ENCODE results near the gene KY.

Gene KY

DNA sequence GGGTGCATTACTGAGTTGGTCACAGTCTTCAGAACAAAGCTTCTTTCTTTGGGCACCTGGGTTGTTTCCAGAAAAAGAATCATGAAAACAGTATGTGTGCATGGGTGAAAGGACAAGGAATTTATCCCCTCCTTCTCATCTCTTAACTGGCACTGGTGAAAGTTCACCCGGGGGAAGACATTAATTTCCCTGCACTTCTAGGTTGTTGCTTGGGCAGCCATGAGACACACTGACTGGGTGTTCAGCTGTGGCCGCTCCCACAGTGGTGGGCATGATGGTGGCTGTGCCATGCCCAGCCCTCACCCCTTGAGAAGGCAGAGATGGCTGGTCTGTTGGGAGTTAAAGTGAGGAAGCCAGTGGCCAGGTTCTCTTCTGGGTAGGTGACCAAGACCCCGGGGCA, 16.6 kb upstream of the KY start:
- no peak for DNase-seq

DNA sequence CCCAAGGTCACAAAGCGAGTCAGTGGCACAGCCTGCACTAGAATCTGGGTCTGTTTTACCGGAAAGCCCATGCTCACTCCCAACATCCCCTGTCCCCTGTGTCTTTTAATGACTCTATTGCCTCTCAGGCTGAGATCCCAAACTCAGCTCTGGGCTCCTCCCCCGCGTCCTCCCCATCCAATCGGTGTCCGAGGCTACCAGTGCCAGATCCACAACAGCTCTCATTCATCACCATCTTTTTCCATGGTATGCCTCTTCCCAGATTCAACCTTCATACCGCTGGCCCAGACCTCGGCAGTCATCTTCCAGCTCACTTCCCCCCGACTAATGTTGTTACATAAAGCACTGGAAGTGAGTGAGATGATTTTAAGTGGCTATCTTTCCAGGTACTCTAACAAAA, 16.1 kb upstream of the KY start:
- no peak for DNase-seq

DNA sequence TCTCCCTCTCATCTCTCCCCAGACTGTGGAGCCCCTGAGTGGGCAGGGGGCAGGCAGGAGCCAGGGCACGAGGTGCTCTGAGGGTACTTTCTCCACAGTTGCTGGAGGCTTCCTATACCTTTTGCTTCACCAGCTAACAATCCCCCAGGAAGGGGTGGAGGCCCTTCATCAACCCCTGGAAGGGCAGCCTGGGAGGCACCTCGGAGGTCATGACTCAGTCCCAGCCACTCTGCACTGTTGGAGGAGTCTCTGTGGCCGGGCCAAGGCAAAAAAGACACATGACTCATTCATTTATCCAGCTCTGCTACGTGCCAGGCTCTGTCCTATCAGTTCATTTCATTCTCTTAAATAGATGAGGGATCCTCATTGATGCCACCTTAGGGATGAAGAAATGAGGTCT, 15.6 kb upstream of the KY start:
- DNase-seq, result no peak

DNA sequence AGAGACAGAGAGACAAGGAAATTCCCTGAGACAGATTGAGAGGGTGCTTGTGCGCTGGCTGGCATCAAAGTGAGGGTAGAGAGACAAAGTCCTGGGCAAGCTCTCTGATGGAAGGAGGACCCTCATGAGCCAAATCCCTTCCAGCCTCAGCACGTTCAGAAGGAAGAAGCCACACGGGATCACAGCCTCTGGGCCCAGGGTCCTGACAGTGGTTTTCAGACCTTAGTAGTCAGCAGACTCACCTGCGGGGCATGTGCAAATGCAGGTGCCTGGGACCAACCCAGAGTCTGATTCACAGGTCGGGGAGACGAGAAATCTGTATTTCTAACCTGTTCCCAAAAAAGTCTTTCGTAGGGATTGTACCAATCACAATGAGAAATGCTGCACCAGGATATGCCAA, 15.2 kb upstream of the KY start:
- DNase-seq, result no peak

DNA sequence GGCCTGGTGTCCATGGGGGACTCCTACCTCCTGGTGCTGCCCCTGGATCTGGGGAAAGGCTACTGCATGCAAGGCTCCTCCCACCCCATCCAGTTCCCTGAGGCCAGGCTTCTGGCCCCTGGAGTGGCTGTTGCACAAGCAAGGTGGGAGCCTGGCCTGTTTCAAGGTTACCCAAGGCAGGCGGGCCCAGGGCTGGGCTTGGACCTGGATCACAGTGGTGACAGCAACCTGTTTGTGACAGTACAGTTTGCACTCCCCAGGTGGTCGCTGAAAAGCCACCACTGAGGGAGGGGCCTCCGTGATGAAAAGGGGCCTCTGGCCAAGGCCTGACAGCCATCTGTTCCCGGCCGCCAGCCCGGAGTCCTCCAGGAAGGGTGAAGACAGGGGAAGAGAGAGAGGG, 14.4 kb upstream of the KY start:
- no peak for DNase-seq

DNA sequence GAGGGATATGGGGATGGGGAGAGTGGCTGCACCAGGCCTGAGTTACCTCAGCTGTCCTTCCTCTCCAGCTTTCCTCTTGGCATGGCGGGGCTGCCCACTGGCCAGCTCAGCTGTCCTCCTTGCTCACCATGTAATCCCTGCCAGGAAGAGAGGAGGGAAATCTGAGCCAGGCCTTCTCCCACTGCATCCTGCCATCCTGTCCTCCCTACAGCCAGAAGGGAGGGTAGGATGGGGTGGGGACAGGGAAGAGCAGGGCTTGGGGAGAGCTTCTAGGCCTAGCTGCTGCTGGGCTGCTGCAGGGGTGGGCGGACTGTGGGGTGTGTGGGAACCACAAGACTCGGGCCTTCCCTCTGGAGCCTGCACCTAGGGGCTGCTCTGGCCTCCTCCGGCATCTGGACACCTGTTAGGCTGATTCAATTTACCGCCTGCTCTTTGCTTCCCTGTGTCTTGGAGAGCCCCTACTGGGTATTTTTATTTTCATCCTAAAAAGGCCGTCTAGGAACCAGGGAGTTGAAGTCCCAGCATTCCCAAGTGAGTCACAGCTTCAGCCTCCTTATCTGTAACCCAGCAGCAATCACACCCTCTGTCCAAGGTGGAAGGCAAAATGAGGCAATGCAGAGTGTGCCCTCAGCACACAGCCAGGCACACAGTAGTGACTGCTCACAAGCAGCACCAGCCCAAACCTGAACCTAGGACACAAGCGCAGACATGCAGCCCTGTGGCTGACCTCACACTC, 13.1 kb upstream of the KY start:
- no peak for DNase-seq

DNA sequence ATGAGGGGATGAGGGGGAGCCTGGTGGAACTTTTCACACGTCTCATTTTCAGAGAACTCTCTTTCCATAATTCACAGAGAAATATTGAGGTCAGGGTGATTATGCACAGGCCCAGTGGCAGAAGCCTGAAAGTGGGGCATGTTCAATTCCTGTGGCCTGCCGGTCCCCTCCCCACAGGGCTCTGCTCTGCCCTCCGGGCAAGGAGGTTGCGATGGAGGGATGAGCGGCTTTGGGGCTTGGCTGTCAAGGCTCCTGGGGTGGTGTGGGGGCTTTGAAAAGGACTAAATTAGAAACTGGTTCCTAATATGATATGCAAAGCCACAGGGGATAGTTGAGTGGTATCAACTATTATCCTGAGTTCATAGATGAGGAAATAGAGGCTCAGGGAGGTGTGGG, 9.2 kb upstream of the KY start:
- DNase-seq, result no peak

DNA sequence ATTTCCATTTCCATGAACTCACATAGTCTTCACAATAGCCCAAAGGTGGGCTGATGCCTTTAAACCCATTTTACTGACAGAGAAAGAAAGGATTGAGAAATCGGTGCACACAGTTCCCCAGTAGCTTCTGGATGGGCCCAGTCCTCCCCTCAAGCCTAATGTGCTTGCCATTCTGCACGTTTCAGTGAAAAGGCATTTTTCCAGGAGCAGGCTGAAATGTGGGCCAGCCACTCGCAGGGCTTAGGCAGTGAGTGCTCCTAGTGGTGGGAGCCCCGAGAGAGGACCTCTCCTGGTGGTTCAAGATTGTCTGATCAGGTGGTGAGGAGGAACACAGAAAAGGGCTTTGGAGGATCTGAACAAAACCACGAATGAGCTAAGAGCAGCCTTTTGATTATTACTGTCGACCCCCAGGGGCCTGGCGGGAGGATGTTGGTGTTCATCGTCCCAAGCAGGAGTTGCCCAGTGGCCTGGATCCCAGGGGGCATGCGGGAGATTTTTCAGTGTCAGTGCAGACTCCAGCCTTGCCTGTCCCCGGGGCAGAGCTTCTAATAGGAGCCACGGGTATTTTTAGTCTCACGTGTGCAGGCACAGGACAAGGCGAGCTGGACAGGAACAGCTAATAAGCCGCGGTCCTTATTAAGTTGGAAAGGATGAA, 8.7 kb upstream of the KY start:
- no peak for DNase-seq

DNA sequence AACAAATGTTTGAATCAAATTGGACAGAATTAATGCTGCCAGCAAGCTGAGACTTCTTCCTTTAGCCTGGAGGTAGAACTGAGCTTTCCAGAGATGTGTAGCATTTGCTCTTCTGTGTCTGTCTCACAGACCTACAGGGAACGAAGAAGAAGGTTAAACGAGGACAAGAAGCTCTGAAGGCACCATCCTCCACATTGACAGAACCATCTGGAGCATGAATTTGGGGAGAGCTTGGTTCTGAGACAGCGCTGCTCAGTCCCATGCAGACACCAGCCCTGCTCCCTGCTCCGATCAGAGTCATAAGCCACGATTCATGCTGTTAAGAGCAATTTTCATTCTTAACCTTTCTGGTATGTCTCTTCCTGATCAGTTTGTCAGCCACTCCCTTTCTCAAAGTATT, 7.7 kb upstream of the KY start:
- no peak for DNase-seq

DNA sequence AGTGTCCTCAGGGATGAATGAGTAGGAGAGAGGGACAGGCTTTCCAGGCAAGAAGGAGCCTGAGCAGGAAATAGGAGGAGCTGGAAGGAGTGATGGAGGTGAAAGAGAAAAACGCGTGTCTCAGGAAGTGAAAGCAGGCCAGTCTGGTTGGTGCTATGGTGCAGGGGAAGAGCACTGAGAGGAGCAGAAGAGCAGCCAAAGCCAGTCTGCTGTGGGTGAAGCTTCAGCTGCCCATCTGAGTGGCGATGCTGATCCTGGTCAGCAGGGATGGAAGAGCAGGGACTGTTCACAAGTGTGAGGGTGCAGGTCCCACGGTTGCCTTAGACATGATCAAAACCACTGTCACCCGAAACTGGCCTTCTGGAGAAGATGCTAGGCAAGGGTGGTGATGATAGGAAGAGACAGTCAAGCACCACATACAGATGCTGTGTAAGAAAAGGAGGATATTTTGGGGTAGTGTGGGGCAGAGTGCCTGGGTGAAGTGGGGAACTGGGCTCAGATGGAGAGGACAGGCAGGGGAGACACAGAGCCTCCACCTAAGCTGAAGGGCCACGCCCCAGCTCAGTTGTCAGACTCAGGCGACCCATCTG, 5.5 kb upstream of the KY start:
- no peak for DNase-seq

DNA sequence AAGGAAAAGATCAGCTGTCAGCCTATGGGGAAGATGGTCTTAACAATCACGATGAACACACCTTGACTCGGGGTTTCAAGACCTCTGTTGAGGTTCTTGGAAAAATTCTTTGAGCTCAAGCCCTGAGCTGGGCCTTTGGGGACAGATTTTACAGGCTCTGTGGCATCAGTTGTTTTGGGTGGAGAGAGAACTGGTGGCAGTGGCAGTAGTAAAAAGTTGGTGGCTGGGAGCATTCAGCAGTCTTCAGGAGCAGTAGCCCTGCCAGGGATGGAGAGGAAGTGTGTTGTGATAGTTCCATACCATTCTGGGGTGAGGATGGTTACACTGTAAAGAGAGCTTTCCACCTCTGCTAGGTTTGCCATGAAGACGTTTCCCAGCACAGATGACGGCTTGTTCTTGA, 4.9 kb upstream of the KY start:
- no peak for DNase-seq

DNA sequence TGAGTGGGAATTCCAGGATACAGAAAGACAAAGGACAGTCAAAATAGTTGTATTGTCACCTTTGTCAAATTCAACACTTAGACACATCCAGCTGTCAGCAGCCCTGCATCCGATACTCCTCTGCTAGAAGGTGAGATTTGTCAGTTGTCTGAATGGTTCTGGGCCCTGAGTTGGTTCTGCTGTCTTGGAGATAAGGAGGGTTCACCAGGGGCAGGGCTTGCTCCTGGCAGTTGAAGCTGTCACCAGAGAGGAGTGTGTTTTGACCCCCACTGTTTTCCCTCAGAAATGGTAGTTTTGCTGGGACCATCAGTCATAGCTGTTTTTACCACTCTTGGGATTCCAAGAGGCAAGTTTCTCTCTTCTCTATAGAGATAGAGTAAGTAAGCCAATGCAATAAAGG, 3.2 kb upstream of the KY start:
- DNase-seq, result no peak

DNA sequence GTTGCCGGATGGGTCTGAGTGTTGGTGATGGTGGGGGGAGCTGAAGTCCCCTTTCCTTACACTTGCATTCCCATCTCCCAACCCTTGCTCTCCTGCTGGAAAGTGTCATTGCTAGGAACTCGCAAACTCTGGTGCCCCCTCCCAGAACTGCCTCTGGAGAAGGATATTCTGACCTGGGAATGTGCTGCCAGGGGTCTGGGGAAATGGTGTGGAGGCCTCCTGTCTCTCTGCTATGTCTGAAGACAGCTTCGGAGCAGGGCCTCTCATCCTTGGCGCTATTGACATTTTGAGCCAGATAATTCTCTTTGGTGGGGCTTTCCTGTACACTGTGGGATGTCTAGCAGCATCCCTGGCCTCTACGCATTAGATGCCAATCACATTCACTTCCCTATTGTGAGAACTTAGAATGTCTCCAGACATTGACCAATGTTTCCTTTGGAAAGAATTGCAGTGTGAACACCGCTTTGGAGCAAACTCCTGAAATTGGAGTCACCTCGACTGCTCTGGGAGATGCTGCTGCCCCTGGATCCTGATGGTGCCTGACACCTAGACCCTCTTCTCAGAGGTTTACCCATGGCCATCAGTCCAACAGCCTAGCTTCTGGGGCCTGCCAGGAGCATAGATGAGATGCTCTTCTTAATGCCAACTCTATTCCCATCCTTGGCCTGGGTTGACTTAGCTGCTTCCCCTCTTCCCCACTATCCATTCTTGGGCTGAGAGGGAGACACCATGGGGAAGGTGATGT, 2.2 kb upstream of the KY start:
- no peak for DNase-seq

DNA sequence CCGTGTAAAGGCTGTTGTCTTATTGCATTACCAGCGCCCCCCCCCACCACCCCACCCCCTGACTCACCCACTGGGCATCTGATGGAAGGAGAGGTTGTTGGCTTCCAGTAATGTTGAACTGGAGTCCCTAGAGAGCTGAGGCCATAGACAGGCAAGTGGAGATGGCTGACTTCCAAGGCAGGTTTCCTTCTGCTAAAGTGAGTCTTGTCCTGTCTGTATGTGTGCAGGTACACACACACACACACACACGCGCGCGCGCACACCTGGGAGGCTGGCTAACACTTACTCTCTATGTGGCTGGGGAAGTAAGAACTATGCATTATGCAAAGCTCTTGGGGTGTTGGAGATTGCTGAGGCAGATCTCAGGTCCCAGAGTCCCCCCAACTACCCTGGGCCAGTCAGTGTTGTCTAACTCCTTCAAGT, 1.6 kb upstream of the KY start:
- DNase-seq, result no peak

DNA sequence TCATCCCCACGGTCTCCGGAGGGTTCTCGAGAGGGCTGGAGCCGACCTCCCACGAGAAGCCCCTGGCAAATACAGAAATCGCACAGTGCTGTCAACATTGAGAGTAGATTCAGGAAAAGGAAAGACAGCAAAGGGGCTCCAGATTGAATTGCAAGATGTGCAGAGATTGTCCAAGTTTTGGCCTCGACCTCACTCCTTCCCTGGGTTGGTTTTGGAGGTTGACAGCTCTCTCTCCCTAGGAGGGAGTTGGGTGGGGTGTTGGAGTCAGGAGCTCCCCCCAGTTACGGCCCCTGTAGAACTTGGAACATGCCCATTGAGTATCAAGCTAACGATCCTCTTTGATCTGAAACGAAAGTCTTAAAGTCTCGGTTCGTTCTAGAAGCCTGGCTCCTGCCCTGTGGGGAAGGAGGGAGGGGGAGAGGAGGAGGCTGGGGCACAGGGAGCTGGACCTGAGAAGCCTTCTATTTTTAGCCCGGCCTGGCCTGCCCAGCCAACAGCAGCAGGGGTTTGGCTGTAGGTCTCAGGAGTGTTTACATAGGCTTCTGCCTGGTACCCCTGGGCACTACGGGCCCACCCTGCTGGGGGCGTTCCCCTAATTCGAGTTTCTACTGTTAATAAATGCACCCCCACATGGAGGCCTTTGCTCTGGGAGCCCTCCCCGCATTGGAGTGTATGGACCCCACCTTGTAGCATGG, 672 bp upstream of the KY start:
- no peak for DNase-seq

DNA sequence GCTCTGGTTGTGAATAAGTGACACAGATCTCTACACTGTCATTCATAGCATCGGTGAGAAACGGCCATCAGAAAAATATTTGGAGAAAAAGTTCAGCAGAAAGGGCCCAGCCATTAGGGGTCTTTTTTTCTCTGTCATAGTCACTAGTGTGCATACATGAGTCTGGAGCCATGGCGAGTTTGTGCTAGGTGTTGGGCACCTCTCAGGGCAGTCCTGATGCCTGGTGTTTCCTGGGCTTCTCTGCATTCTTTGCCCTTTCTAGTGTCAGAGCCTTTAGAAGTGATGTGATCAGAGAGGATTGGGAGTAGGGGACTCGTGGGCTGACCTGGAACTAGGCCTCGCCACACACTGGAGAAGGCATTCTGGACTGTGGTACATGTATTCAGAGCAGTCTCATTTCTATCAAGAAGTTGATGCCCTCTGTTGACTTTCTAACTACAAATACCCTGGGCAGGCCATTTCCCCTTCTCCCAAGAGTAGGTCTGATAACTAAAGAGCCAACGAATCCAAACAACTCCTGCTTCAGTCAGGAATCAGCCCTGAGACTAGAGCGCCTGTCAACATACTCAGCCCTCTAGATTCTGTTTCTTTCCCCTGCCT, 1.6 kb downstream of the KY start:
- DNase-seq, result no peak

DNA sequence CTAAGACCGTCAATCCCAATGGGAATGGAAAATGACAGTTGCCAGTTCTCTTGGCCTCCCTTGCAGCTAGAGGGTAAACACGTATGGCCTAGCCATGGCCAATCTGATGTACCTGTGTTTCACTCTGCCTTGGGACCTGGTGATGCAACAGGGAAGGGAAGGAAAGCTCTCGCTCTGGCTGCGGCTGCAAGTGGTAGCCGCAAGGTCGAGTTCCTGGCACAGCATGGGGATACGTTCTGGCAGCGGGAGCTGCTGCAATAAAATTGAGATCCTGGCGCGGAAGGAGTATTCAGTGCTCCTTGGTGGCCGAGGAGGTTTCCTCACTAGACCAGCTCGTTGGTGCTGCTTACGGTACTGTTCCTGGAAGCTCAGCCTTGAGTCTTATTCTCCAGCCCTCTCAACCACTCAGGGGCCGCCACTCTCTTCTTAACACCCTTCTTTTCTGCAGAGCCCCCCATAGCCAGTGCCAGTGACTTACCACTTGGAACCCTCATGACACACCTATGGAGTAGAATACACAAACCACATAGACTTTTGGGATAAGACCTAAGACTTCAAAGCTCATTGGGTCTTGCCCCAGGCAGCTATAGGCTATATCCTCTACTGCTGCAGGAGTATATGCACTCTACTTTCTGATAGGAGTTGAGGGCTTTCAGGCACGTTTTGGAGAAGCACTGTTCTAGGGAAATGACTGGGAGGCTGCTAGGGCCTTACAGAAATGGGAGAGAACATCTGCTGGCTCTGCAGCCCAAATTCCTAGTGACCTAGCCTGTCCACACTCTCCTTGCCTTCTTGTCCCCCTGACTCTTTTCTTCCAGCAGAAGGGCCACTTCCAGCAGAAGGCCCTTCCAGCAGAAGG, 2.7 kb downstream of the KY start:
- no peak for DNase-seq

DNA sequence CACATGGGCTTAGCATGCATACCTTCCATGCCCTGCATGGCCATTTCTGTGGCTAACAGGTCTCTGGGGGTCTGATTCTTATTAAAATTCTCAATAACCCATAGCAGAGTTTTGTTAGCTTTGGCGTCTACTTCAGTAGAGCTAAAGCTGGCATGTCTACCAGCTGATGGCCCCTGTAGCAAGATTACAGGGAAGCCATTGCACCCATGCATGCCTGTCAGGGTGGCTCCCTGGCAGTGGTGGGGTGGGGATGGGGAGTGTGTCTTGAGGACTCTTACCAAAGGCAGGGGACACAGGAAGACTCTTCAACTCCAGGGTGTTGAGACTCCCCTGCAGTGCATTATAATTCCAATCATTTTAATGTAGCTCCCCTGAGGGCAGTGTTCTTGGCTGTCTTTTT, 4.7 kb downstream of the KY start:
- DNase-seq, result no peak

DNA sequence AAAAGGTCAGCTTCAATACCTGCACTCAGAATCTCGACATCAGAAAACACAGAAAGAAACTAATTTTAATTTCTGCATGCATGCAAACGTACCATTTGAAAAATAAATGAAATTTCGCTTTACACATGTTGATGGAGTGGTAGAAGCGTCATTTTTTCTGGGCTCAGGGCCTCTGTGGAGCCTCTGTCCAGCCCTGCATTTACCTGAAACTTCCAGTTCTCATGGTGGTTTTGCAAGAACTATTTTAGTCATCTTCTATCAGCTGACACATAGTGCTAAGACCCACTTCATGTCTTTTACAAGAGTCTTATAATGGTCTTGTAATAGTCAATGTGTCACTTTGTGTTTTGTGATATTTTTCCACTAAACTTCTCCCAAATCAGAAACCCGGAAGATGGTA, 5.3 kb downstream of the KY start:
- DNase-seq, result no peak

DNA sequence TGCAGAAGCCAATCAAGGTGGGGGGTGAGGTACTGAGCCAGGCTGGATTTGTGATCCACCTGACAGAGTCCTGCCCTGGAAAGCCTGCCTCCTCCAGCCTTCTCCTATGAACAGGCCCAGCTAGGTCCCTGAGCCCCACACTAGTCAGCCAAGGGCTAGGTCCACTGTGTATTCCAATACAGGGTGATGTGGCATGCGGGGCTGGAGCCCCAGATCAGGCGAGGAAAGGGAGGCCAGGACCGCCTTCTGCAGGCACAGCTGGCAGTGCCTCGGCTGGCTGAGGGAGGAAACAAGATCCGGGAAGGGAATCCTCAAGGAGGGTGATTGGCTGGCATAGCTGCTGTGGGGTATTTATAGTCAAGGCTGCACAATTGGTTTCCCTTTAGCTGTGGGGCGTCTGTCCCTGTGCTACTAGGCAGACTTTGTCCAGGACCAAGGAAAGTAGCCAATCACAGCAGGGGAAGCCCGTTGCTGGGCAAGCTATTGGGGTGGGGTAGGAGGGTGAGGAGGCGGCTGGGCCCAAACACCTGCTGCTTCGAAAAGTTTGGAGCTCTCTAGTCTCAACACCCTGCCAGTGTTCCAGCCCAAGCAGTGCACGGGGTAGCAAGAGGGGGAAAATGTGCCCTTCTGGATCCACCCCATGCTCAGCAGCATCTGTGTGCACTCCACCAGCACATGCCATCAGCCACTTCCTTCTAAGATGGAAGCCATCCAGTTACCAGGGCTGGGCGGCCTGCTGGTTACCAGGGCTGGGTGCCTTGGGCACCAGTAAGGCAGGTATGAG, 5.9 kb downstream of the KY start:
- DNase-seq, result no peak

DNA sequence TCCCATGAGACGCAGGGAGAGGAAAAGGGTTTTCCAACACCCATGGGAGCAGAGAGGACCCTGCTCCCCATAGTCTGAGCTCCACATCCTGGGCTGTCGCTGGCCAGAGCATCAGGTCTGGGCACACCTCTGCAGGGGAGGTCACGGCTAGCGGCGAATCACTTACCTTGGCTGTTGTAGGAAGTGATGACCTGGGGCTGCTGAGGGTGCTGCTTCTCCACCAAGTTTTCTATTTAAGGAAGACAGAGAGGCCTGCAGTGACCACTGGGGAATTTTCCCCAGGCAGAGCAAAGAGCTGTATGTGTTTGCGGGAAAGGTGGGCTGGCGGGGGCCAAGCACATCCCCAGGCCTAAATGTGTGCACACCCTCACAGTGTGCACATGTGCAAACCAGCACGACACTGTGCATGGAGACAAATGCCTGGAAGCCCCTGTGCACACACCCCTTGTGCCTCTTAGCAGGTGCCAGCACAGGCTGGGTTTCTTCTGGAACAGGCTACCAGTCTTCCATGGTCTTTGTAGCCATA, 7.6 kb downstream of the KY start:
- no peak for DNase-seq

Data from activated CD4-positive, alpha-beta T cell treated with anti-CD3 and anti-CD28 coated beads, Interleukin-2, amount 50 U/mL, for 48 hours (primary cell).